HL-60 (cell line): ENCODE results near the gene ATXN7L1.

Experiments used
- CTCF ChIP-seq: IDR thresholded peaks from one replicate; pipeline ENCODE4 v1.5.1; 2011; ENCODE audit warnings: low read length, control low read depth, inconsistent platforms; ENCODE audit not compliant: insufficient read depth
- SPI1 ChIP-seq: IDR thresholded peaks from 2 replicates; pipeline ENCODE4 v1.6.1; 2012; ENCODE audit warnings: low read depth, mild to moderate bottlenecking, borderline replicate concordance

- TF ChIP-seq CTCF (no peak), SPI1 (no peak)
Observed at GRCh38 chr7:105723572-105723971, 152.8 kb downstream of the ATXN7L1 start.
